Calu3 (cell line): Measurements from ENCODE around the gene ZEB2. TPM values are rescaled to one million over a fixed set of nuclear protein-coding genes. Genes with fewer than 3 reads are reported as not detected.

Experiments used
- BruUV-seq: library from RNA; stranded (reverse); fragments of 400-500 nt; replicated peaks from 2 replicates; lab custom pipeline; 2021; lab: Mats Ljungman, UMichigan
- CTCF ChIA-PET: fragments of 300-600 bp; sonication (Branson Sonifier 250); formaldehyde crosslinking; loops from one replicate; lab custom pipeline; 2022; ENCODE audit warnings: antibody characterized with exemption; lab: Charles Lee
- DNase-seq: peaks from one replicate; pipeline ENCODE4 v3.0.0; 2022
- H3K27ac Mint-ChIP-seq: one replicate; pipeline ENCODE4 v1.8.0; 2022; ENCODE audit warnings: mixed read lengths; ENCODE audit not compliant: unreplicated experiment
- H3K27me3 Mint-ChIP-seq: one replicate; pipeline ENCODE4 v1.8.0; 2022; ENCODE audit warnings: mixed read lengths; ENCODE audit not compliant: unreplicated experiment
- H3K36me3 Mint-ChIP-seq: one replicate; pipeline ENCODE4 v1.8.0; 2022; ENCODE audit warnings: mild to moderate bottlenecking, moderate library complexity, mixed read lengths; ENCODE audit not compliant: insufficient read depth, unreplicated experiment
- H3K4me1 Mint-ChIP-seq: one replicate; pipeline ENCODE4 v1.8.0; 2022; ENCODE audit warnings: mild to moderate bottlenecking, low read depth, mixed read lengths; ENCODE audit not compliant: unreplicated experiment
- H3K4me3 Mint-ChIP-seq: one replicate; pipeline ENCODE4 v1.8.0; 2022; ENCODE audit warnings: mild to moderate bottlenecking, low read depth, moderate library complexity, mixed read lengths; ENCODE audit not compliant: unreplicated experiment
- H3K9me3 Mint-ChIP-seq: one replicate; pipeline ENCODE4 v1.8.0; 2022; ENCODE audit warnings: low read depth, mixed read lengths; ENCODE audit not compliant: unreplicated experiment
- intact Hi-C: fragments of 100-400 bp; cut with micrococcal nuclease; formaldehyde crosslinking; loops from one replicate; pipeline ENCODE4 v1.10.0; 2022; ENCODE audit not compliant: unreplicated experiment
- total RNA-seq: library from RNA; stranded (reverse); gene quantifications from 2 replicates; pipeline ENCODE4 v1.2.3, GENCODE V29; 2022
- TF ChIP-seq, protein P1 (sequence below): fragments of 200-600 bp; IDR thresholded peaks from one replicate; pipeline ENCODE4 v1.8.0; 2022; ENCODE audit warnings: antibody characterized with exemption; ENCODE audit not compliant: unreplicated experiment

The ZEB2 gene
- total RNA-seq, 1 experiment from 2014 or later, result 0.97 TPM

- intact Hi-C loops, result loop anchor here (5.0 kb wide), 1 partner anchor 397 kb away; no protein-coding TSS in a partner anchor
- no peaks in the 10 kb centered on the region for H3K9me3 Mint-ChIP-seq
- H3K36me3 Mint-ChIP-seq, result peaks cover 24% of the 10 kb centered on the region
- no peak for DNase-seq
- H3K4me1 Mint-ChIP-seq, result peaks cover 10% of the 10 kb centered on the region
- H3K4me3 Mint-ChIP-seq, result no peak overlapping the region
- no peaks in the 10 kb centered on the region for H3K27me3 Mint-ChIP-seq
- no TSS peak for BruUV-seq
- CTCF ChIA-PET, result interaction anchor here (0.6 kb wide), 1 partner anchor 672 kb away, joined by 7 read pairs; no protein-coding TSS in a partner anchor
- no peak overlapping the region for H3K27ac Mint-ChIP-seq
- TF ChIP-seq, protein P1, sequence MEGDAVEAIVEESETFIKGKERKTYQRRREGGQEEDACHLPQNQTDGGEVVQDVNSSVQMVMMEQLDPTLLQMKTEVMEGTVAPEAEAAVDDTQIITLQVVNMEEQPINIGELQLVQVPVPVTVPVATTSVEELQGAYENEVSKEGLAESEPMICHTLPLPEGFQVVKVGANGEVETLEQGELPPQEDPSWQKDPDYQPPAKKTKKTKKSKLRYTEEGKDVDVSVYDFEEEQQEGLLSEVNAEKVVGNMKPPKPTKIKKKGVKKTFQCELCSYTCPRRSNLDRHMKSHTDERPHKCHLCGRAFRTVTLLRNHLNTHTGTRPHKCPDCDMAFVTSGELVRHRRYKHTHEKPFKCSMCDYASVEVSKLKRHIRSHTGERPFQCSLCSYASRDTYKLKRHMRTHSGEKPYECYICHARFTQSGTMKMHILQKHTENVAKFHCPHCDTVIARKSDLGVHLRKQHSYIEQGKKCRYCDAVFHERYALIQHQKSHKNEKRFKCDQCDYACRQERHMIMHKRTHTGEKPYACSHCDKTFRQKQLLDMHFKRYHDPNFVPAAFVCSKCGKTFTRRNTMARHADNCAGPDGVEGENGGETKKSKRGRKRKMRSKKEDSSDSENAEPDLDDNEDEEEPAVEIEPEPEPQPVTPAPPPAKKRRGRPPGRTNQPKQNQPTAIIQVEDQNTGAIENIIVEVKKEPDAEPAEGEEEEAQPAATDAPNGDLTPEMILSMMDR, result no peak
These were observed 185.4 kb downstream of the ZEB2 start for GRCh38 chr2:144334551-144334950.
